Ammon's horn (tissue), 1 donor: Measurements from ENCODE around the gene COL4A2.

Source experiments
- DNase-seq: peaks from one replicate; pipeline ENCODE4 v3.0.0-alpha.2; 2016; ENCODE audit warnings: low spot score

The COL4A2 gene

GRCh38 chr13:110323172-110323891 is 16.2 kb downstream of the COL4A2 start:
- no peak for DNase-seq

GRCh38 chr13:110324026-110324749 is 17.1 kb downstream of the COL4A2 start:
- no peak for DNase-seq

GRCh38 chr13:110326263-110326904 is 19.3 kb downstream of the COL4A2 start:
- no peak for DNase-seq

- DNase-seq: no peak
Measured at GRCh38 chr13:110327051-110327721, 20.1 kb downstream of the COL4A2 start.

GRCh38 chr13:110328573-110328972 is 21.5 kb downstream of the COL4A2 start:
- DNase-seq: no peak

GRCh38 chr13:110329258-110329657 is 22.2 kb downstream of the COL4A2 start:
- no peak for DNase-seq

- no peak for DNase-seq
Measured at GRCh38 chr13:110329798-110330461, 22.8 kb downstream of the COL4A2 start.

- no peak for DNase-seq
Measured at GRCh38 chr13:110330491-110331011, 23.5 kb downstream of the COL4A2 start.

- DNase-seq: no peak
Measured at GRCh38 chr13:110331362-110331761, 24.3 kb downstream of the COL4A2 start.

- no peak for DNase-seq
Measured at GRCh38 chr13:110332750-110333149, 25.7 kb downstream of the COL4A2 start.

- DNase-seq: no peak
Measured at GRCh38 chr13:110333837-110334236, 26.8 kb downstream of the COL4A2 start.

GRCh38 chr13:110334256-110334655 is 27.2 kb downstream of the COL4A2 start:
- no peak for DNase-seq

- DNase-seq: no peak
Measured at GRCh38 chr13:110334841-110335490, 27.9 kb downstream of the COL4A2 start.

- no peak for DNase-seq
Measured at GRCh38 chr13:110336108-110336507, 29.0 kb downstream of the COL4A2 start.

- no peak for DNase-seq
Measured at GRCh38 chr13:110336681-110337080, 29.6 kb downstream of the COL4A2 start.

GRCh38 chr13:110337247-110337646 is 30.2 kb downstream of the COL4A2 start:
- no peak for DNase-seq

- DNase-seq: peak; percentile 45
Measured at GRCh38 chr13:110338441-110339101, 31.5 kb downstream of the COL4A2 start.

- no peak for DNase-seq
Measured at GRCh38 chr13:110339263-110339662, 32.2 kb downstream of the COL4A2 start.

- DNase-seq: no peak
Measured at GRCh38 chr13:110339975-110340550, 33.0 kb downstream of the COL4A2 start.

- DNase-seq: no peak
Measured at GRCh38 chr13:110340812-110341444, 33.8 kb downstream of the COL4A2 start.
